ENCODE measurements around the gene PDCD5. TPM values are rescaled to one million over a fixed set of nuclear protein-coding genes. Genes with fewer than 3 reads are reported as not detected.

PDCD5 gene
- total RNA-seq, 1 donor from 2014 or later: 123 TPM

DNA sequence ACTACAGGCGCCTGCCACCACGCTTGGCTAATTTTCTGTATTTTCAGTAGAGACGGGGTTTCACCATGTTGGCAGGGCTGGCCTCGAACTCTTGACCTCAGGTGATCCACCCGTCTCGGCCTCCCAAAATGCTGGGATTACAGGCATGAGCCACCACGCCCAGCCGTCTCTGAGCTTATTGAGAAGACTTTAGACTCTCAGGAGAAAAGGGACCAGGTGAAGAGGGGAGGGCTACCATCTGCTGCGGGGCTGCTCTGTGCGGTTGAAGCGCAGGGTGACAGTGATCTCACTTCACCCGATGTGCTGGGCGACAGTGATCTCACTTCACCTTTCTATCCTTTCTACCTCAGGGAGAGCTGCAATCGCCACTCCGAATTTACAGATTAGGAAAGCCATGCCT is 25.3 kb downstream of the PDCD5 start:
- peaks cover 16% of the 10 kb centered on the region for H3K36me3 Mint-ChIP-seq
- H3K27ac Mint-ChIP-seq: no peak overlapping the region
- no peak for DNase-seq (ENCODE audit: extremely low spot score, unreplicated experiment)
- no peaks in the 10 kb centered on the region for H3K4me1 Mint-ChIP-seq (ENCODE audit: unreplicated experiment)
- TF ChIP-seq, protein P1, sequence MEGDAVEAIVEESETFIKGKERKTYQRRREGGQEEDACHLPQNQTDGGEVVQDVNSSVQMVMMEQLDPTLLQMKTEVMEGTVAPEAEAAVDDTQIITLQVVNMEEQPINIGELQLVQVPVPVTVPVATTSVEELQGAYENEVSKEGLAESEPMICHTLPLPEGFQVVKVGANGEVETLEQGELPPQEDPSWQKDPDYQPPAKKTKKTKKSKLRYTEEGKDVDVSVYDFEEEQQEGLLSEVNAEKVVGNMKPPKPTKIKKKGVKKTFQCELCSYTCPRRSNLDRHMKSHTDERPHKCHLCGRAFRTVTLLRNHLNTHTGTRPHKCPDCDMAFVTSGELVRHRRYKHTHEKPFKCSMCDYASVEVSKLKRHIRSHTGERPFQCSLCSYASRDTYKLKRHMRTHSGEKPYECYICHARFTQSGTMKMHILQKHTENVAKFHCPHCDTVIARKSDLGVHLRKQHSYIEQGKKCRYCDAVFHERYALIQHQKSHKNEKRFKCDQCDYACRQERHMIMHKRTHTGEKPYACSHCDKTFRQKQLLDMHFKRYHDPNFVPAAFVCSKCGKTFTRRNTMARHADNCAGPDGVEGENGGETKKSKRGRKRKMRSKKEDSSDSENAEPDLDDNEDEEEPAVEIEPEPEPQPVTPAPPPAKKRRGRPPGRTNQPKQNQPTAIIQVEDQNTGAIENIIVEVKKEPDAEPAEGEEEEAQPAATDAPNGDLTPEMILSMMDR (conservative IDR thresholded peaks at IDR 0.05): no peak
- no peak overlapping the region for H3K4me3 Mint-ChIP-seq
- no peaks in the 10 kb centered on the region for H3K9me3 Mint-ChIP-seq
- H3K27me3 Mint-ChIP-seq: no peaks in the 10 kb centered on the region

DNA sequence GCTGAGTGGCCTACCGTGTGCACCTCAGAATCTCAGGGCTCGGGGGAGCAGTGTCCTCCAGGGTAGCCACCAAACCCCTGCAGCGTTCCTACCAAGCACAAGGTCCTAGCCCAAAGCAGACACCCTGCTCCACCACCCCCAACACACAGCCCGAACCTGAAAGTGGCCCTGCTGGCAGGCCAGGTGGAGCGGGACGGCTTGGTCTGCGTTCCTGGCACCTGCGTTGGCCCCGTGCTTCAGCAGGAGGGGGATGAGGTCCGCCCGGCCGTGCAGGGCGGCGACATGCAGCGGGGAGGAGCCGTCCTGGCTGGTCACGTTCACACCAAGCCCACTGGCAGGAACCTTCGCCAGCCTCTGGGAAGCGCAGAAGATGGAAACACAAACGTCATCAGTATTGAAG is 26.5 kb downstream of the PDCD5 start:
- Mint-ChIP-seq H3K9me3 (no peaks in the 10 kb centered on the region), H3K4me1 (ENCODE audit: unreplicated experiment) (no peaks in the 10 kb centered on the region), H3K27me3 (no peaks in the 10 kb centered on the region), H3K4me3 (no peak overlapping the region), H3K36me3 (peaks cover 23% of the 10 kb centered on the region), H3K27ac (no peak overlapping the region)
- no peak for DNase-seq (ENCODE audit: extremely low spot score, unreplicated experiment)
- TF ChIP-seq, protein P1 (conservative IDR thresholded peaks at IDR 0.05): no peak

DNA sequence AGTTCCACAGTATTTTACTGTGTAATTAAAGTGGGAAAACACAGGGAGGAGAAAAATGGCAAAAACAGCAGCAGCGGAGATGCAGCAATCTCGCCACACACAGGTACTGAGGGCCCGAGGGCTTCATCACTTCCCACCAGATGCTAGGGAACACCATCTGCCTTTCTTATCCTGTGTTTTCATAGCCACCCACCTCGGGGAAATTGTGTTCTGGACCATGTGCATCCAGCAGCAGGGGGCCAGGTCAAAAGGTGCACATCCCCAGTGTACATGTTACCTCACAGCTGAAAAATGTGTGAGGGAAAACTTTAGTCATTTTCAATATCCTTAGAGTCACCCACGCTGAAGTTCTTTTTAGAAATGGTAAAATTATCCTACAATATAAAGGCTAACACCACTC is 30.2 kb downstream of the PDCD5 start:
- Mint-ChIP-seq H3K36me3 (peaks cover 44% of the 10 kb centered on the region), H3K27ac (no peak overlapping the region), H3K4me3 (no peak overlapping the region), H3K4me1 (ENCODE audit: unreplicated experiment) (no peaks in the 10 kb centered on the region), H3K9me3 (peaks cover 5% of the 10 kb centered on the region), H3K27me3 (no peaks in the 10 kb centered on the region)
- DNase-seq (ENCODE audit: extremely low spot score, unreplicated experiment): no peak
- TF ChIP-seq, protein P1 (conservative IDR thresholded peaks at IDR 0.05): no peak

DNA sequence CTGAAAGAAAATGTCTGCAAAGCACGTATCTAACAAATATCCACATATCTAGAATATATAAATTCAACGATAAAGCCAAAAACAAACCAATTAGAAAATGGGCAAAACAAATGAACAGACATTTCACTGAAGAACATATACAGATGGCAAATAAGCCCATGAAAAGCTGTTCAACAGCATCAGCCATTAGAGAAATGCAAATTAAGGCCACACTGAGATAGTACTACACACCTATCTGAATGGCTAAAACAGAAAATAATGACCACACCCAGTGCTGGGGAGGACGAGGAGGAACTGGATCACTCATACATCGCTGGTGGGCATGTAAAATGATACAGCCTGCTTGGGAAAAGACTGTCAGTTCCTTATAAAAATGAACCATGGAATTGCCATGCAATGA is 32.0 kb downstream of the PDCD5 start:
- H3K36me3 Mint-ChIP-seq: peaks cover 44% of the 10 kb centered on the region
- no peak overlapping the region for H3K4me3 Mint-ChIP-seq
- no peaks in the 10 kb centered on the region for H3K27me3 Mint-ChIP-seq
- H3K9me3 Mint-ChIP-seq: peaks cover 5% of the 10 kb centered on the region
- H3K27ac Mint-ChIP-seq: no peak overlapping the region
- DNase-seq (ENCODE audit: extremely low spot score, unreplicated experiment): no peak
- TF ChIP-seq, protein P1 (conservative IDR thresholded peaks at IDR 0.05): no peak
- H3K4me1 Mint-ChIP-seq (ENCODE audit: unreplicated experiment): no peaks in the 10 kb centered on the region

DNA sequence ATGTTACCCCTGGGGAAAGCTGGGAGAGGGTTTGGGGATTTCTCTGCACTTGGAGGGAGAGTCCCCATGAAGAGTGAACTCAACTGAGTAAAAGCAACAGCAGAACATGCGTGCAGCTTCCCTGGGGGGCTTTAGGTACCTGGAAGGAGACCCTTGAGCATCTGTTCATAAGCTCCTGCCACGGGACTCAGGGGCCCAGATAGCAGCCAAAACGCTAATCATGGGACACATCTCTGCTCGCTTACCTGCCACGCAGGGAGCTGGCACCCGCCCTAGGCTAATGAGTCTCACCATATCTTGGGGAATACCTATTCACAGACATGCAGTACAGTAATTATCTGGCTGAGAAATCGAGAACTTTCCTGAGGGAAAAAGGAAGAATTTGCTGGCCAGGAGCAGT is 33.9 kb downstream of the PDCD5 start:
- peaks cover 39% of the 10 kb centered on the region for H3K36me3 Mint-ChIP-seq
- H3K27me3 Mint-ChIP-seq: no peaks in the 10 kb centered on the region
- H3K27ac Mint-ChIP-seq: no peak overlapping the region
- TF ChIP-seq, protein P1 (conservative IDR thresholded peaks at IDR 0.05): no peak
- no peak for DNase-seq (ENCODE audit: extremely low spot score, unreplicated experiment)
- no peaks in the 10 kb centered on the region for H3K4me1 Mint-ChIP-seq (ENCODE audit: unreplicated experiment)
- H3K4me3 Mint-ChIP-seq: no peak overlapping the region
- peaks cover 5% of the 10 kb centered on the region for H3K9me3 Mint-ChIP-seq

DNA sequence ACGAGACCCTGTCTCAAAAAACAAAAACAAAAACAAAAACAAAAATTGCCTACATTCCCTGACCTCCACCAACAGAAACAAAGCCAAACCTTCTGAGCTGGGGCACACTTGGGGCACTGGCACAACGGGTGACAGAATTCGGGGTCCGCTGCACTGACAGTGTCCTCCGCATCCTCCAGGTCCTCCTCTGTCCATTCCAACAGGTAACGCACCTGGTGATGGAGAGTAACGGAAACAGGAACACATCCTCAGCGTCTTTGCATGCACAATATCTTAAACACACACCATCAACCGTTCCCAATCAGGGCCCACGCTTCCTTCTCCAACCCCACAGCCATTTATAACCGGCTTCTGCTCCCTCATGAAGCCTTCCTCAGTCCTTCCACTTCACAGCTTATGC is 34.6 kb downstream of the PDCD5 start:
- Mint-ChIP-seq H3K4me3 (no peak overlapping the region), H3K27me3 (no peaks in the 10 kb centered on the region), H3K27ac (no peak overlapping the region), H3K36me3 (peaks cover 39% of the 10 kb centered on the region), H3K9me3 (peaks cover 5% of the 10 kb centered on the region), H3K4me1 (ENCODE audit: unreplicated experiment) (no peaks in the 10 kb centered on the region)
- TF ChIP-seq, protein P1 (conservative IDR thresholded peaks at IDR 0.05): no peak
- no peak for DNase-seq (ENCODE audit: extremely low spot score, unreplicated experiment)

All from type B pancreatic cell (in vitro differentiated cells).